Measurements from ENCODE around the gene PTH2.
A peak's percentile ranks its signal among the peaks of the same experiment; 100 is the strongest.
"Not testable (repeated sequence)": the region's sequence is repeated elsewhere in the genome, so short reads cannot be mapped to it uniquely, and the experiment has no call there.

The PTH2 gene

GRCh38 chr19:49447485-49448431 is 24.5 kb upstream of the PTH2 start:
- DNase-seq: no peak

DNA sequence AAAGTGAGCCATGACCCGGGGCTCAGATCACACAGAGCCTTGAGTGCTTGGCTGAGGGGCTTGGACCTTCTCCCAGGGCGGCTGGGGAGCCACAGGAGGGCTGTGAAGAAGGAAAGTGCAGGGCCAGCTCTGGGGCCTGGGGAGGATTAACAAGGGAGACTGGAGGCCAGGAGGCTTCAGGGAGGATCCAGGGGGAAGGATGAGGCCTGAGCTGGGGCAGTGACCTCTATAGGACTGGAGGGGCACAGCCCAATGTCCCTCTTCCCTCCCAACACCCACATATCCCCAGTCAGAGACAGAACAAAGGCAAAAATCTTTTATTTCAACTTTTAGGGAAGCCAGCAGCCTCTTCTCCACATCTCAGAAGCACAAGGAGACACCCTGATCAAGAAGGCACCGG is 22.8 kb upstream of the PTH2 start:
- no peak for DNase-seq

- not testable (repeated sequence) for DNase-seq
Observed at GRCh38 chr19:49444100-49444700, 21.0 kb upstream of the PTH2 start.

DNA sequence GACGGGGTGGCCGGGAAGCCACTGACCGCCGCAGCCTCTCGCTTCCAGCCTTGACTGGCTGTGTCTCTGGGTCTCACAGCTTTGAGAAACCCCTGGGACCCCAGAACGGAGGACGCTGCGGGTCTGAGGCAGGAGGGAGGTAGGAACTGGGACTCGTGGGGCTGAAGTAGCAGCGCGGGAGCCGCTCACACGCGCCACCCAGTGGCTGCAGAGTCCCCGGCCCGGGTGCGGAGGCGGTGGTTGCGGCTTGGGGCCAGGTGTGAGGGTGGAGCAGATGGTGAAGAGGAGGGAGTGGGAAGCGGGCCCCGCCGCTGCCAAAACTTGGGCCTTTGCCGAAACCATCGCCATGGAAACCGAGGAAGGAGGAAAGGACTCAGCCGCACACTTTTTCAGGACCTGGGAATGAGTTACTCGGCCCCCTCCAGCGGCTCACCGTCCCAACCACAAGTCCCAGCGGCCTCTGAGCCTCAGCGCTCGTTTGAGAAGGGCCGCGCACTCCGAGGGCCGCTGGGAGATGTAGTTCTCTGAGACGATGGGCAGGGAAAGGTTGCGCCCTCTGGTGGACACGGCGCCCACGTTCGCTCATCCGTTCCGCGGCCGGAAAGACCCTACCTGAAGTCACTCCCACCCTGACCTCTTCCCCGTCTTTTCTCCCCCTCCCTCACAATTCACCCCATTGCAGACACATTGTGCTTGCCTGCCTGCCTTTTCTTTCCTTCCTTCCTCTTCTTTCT is 20.3 kb upstream of the PTH2 start:
- peak; percentile 96 to 99 for DNase-seq

DNA sequence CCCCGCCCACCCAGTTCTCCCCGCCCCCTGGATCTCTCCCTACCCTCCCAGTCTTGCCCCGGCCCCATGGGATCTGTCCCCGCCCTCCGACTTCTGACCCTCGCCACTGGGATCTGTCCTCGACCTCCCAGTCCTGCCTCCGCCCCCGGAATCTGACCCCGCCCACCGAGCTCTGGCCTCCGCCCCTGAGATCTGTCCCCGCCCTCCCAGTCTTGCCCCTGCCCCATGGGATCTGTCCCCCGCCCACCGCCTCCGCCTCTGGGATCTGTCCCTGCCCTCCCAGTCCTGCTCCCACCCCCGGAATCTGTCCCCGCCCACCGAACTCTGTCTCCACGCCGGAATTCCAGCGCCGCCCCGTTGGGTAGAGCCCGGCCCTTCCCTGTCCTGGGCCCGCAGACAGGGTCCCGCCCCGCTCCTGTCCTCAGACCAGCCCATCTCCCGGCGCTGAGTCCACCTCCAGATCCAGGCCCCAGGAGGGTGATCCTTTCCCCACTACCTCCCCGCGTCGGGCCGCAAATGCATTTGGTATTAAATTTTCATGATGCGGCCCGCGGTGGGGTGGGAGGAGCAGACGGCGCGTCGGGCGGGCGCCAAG is 19.6 kb upstream of the PTH2 start:
- peak; percentile 70 to 88 for DNase-seq

- DNase-seq: no peak
Observed at GRCh38 chr19:49442354-49442753, 19.1 kb upstream of the PTH2 start.

DNA sequence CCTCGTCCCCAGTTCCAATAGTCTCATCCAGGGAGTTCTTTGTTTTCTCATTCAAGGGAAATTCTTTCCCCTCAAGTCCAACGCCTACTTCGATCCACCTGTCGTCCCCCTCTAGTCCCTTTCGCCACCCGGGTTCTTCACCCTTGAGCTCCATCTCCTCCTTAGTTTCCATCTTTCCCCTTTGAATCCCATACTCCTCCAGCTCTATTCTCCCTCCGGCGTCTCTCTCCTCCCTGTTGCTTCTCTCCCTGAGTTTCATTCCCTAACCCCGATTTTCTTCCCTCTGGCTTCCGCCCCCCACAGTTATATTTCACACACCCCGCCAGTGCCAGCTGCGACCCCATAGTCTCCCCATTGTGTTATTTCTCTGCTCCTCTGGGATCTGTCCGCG is 18.7 kb upstream of the PTH2 start:
- no peak for DNase-seq

- no peak for DNase-seq
Observed at GRCh38 chr19:49441210-49441959, 18.1 kb upstream of the PTH2 start, which contains the start of gene SLC17A7. Gene SLC17A7 (minus strand): TSS chr19:49441527. CDS start chr19:49441379, 148 bp downstream.

DNA sequence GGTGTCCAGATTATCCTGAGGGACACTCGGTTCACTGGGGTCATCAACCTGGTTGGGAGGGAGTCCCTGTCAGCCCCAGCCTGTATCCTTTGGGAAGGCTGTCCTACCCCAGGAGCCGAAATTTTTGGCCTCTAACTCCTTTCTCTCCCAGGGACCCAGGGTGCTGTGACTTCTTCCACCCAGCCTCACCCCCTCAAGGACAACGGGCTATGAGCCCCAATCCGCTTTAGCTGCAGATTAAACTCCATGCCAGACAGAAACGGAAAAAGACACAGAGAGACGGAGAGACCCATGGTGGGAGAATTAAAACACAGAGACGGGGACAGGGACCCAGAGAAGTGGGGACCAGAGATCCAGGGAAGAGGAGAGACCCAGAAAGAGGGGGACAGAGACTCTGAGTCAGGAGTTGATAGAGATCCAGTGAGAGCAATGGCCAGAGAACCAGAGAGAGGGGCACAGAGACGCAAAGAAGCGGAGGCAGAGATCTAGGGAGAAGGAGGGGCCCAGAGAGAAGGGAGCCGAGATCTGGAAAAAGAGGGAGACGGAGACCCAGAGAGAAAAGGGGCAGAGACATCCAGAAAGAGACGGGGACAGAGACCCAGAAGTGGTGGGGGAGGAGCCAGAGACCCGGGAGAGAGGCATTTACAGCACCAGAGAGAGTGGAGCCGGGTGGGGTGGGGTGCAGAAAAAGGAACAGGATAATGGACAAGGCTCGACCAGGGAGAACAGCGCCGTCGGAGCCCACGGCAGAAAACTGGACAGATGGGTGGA is 17.4 kb upstream of the PTH2 start:
- DNase-seq: no peak

DNA sequence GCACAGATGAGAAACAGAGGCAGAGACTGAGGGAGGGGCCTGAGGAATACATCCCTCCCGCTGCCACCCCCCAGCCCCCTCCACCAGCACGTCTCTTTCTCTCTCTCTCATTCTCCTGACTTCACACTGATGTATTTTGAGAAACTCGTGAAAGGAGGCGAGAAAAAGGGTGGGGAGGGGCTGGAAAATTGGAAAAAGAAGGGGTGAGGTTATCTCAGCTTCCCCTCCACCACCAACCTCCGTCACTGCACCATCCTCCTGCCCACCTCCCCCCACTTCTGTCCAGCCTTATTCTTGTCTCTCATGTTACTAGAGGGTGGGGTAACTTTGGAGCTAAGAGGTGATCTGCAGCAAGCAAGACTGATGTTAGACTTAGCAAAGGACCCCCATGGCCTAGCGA is 16.6 kb upstream of the PTH2 start:
- no peak for DNase-seq

DNA sequence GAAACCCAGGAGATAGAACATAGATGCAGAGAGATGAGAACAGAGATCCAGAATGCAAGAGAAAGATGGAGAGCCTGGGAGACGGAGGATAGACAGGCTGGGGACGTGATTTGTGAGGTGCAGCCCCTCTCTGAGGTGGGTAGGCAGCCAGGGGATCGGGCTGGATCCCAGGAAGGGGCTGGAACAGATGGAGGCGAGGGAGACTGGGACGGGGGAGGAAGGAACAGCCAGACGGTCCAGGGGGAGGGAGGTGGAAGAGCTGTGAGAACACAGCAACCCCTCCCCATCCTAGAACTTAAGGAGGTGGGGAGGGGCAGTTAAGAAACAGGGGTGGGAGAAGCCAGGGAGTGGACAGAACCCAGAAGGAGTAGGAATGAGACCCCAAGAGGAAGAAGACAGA is 15.0 kb upstream of the PTH2 start:
- no peak for DNase-seq

DNA sequence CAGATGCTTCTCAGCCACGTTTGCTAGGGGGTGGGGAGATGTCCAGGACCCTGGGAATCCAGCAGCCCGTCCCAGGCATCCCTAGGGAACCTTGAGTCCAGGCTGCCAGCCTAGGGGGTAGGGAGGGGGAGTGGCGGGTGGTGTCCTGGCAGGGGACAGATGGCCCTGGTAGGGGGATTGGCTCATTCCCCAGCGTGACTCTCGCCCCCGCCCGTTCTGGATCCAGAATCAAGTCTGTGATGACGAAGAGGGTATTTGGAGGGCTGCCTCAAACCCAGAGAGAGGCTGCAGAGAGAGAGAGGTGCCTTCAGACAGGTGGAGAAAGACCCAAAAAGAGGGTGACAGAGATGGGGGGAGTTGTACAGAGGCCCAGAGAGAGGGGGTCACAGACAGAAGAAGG is 14.0 kb upstream of the PTH2 start:
- no peak for DNase-seq

DNA sequence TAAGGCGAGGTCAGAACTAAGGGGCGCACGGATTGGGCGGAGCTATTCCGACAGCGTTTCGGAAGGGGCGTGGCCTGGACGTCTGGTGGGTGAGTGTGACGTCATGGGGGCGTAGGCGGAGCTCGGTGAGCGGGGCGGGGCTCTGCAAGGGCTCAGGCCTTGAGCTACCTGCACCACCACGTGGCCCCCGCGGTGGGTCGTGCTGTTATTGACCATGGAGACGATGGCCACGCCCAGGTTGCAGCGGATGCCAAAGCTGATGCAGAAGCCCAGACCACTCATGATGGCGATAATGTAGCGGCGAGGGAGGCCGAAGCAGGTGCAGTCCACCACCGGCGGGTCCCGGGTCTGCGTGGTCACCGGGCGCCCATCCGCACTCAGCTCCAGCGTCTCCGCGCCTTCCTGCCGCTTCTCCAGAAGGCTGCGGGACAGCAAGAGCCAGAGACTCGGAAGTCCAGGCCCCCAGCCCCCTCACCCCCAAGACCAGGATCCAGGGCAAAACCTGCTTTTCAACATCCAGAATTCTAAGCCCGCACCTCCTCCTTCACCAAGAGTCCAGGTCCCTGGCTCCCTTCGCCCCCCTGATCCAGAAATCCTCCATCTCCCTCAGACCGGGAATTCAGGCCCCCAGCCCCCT is 13.3 kb upstream of the PTH2 start:
- DNase-seq: no peak

- DNase-seq: no peak
Observed at GRCh38 chr19:49435670-49436069, 12.4 kb upstream of the PTH2 start.

- DNase-seq: no peak
Observed at GRCh38 chr19:49434907-49435583, 11.8 kb upstream of the PTH2 start.

GRCh38 chr19:49433240-49433901 is 10.1 kb upstream of the PTH2 start:
- DNase-seq: no peak

DNA sequence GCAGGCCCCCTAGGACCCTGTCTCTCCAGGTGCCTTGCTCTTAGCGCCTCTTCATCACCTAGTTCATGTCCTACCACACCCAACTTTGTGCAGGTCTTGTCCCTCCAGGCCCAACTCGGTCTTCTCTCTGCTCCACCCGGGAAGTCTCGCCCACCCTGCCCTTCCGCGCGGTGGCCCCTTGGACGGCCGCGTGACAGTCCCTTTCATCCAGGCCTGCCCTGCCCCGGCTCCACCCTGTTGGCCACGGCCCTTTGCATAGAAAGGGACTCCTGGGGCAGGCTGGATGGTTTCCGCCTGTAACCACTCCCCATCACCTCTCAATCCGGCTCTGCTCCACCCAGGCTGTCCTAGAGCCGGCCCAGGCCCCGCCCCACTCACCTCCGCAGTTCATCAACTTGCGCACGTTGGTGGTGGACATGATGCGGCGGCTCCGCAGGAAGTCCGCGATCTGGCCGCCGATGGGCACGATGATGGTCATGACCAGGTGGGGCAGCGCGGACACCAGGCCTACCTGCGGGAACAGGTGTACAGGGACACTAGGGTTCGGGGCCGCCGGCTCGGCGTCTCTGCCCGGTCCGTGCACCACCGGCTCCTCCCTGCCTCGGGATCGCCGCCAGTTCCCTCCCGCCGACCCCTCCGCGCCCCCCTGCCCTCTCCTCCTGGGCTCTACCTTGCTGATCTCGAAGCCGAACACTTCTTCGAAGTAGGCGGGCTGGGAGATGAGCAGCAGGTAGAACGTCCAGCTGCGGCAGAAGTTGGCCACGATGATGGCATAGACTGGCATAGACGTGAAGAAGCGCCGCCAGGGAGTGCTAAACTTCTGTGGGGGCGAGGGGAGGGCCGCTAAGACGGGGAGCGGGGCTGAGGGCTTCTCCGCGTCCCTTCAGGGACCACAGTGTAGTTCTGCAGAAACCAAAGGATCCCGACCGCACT is 9.2 kb upstream of the PTH2 start:
- DNase-seq: no peak

- DNase-seq: no peak
Observed at GRCh38 chr19:49431330-49431749, 8.1 kb upstream of the PTH2 start.
